GM12874 (cell line): Measurements from ENCODE around the gene NAA25.

Source experiments
- TF ChIP-seq, protein P1 (sequence below): IDR thresholded peaks from 2 replicates; pipeline ENCODE4 v1.5.1; 2011; ENCODE audit warnings: low read depth, mild to moderate bottlenecking, control low read depth, low read length, moderate library complexity; ENCODE audit not compliant: insufficient read depth

NAA25 gene

DNA sequence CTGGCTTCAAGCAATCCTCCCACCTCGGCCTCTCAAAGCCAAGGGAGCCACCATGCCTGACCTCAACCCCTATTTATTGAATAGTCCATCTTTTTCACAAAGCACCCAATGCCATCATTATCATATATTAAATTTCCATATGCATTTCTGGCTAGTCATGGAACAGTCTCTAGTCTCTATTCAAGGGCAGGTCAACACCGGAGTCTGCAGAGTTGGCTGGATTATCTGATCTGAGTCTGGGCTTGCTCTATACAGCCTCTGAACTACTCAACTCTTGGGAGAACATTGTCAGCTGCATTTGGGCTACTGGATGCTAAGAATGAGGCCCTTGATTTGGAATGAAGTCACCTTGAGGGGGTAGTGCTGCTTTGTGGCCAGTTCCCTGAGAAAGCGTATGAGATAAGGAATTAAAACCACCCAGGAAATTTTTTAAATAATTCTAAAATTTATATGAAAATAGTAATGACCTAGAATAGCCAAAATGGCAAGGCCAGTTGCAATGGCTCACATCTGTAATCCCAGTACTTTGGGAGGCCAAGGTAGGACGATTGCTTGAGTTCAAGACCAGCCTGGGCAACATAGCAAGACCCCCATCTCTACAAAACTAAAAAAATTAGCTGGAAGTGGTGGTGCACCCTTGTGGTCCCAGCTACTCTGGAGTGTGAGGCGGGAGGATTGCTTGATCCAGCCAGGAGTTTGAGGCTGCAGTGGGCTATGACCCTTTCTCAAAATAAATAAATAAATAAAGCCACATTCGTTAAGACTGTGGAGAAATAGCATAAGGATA, 6.9 kb upstream of the NAA25 start:
- TF ChIP-seq, protein P1, sequence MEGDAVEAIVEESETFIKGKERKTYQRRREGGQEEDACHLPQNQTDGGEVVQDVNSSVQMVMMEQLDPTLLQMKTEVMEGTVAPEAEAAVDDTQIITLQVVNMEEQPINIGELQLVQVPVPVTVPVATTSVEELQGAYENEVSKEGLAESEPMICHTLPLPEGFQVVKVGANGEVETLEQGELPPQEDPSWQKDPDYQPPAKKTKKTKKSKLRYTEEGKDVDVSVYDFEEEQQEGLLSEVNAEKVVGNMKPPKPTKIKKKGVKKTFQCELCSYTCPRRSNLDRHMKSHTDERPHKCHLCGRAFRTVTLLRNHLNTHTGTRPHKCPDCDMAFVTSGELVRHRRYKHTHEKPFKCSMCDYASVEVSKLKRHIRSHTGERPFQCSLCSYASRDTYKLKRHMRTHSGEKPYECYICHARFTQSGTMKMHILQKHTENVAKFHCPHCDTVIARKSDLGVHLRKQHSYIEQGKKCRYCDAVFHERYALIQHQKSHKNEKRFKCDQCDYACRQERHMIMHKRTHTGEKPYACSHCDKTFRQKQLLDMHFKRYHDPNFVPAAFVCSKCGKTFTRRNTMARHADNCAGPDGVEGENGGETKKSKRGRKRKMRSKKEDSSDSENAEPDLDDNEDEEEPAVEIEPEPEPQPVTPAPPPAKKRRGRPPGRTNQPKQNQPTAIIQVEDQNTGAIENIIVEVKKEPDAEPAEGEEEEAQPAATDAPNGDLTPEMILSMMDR = no peak

DNA sequence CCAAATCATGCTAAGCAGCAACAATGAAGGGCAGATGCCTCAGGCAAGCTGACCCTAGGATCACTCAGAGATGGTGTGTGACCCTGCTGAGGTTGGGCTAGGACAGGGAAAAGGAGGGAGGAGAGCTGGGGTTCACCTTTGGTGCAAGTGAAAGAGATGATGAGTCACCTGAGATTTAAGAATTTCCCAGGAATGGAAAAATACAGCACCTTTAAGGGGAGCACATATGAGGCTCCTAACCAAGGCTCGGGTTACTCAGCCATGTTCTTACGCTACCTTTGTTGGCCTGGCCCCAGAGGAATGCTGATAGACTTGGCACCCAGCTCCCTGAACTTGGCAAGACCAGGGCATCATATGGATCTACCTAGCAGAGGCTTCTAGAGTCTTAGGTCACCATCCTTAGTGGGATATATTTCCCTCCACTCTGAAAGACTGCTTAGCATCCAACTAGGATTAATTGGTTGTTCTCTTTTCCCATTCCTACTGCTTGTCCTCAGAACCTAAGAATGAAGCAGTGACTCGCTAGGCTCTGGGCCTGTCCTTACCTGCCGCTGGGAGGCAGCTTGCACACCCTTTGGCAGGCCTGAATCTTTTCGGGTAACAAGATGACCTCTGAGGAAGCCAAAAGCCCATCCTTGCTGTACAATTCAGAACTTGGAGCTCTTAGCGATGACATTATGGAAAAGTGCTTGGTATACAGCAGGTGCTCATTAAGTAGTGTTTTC, 4.0 kb upstream of the NAA25 start:
- TF ChIP-seq, protein P1 = no peak

DNA sequence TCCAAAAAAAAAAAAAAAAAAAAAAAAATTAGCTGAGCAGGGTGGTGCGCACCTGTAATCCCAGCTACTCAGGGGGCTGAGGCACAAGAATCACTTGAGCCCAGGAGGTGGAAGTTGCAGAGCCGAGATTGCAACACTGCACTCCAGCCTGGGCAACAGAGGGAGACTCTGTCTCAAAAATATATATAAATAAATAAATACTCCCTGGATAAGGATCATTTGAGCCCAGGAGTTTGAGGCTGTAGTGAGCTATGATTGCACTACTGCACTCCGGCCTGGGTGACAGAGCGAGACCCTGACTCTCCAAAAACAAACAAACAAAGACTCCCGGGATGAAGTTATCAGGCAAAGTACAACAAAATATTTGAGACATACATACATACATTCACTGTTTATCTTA, 3.3 kb upstream of the NAA25 start:
- TF ChIP-seq, protein P1 = no peak

DNA sequence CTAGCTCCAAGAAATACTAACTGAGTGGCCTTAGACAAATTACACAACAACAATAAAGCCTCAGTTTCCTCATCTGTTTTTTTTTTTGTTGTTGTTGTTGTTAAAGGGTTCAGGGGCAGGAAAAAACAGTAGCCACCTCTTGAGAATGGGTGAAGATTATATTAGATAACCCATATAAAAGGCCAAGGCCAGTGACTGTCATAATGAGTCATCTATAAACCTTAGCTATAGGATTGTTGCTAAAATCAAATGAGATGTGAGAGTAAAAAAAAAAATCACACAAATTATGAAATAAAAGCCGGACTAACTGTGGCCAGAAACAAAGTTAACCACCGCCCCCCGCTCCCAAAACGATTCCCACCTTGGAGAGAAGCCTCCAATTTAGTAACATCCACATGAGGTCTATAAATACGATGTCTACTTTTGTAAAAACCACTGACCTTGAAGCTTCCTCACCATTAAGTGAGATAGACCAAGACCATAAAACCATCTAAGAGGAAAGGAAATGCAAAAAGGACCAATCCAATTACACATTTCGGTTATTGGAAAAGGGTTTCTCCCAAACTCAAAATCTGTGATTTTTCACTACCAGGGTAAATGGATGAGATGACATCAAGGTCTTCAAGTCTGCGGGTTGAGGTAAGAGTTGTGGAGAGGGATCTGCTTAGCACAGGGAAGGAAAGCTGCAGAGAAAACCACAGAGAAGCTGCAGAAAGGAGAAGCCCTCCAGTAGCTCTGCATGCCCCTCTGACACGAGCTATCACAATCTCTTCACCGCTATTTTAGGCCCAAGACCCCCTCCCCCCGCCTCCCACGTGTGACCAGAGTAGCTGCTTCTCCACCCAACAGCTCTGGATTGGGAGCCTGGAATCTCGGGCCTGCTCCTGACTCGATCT, 1.0 kb downstream of the NAA25 start:
- TF ChIP-seq, protein P1 = no peak

DNA sequence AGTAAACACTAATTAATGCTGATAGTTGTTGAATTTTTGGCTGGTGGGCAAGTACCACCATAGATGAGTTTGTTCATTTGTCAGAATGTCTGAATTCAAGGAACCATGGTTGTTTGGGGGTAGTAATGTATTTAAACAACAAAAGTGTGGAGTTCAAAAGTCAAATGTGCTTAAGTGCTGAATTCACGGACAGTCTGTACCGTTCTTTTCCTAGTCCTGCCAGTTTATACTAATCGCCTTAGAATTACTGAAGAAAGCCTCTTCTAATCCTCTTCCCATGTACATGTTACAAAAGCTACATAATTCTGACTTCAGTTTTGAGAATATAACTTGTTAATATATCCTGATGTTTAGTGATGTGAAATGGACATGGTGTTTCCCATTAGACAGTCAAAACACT, 2.7 kb downstream of the NAA25 start:
- TF ChIP-seq, protein P1 = no peak

DNA sequence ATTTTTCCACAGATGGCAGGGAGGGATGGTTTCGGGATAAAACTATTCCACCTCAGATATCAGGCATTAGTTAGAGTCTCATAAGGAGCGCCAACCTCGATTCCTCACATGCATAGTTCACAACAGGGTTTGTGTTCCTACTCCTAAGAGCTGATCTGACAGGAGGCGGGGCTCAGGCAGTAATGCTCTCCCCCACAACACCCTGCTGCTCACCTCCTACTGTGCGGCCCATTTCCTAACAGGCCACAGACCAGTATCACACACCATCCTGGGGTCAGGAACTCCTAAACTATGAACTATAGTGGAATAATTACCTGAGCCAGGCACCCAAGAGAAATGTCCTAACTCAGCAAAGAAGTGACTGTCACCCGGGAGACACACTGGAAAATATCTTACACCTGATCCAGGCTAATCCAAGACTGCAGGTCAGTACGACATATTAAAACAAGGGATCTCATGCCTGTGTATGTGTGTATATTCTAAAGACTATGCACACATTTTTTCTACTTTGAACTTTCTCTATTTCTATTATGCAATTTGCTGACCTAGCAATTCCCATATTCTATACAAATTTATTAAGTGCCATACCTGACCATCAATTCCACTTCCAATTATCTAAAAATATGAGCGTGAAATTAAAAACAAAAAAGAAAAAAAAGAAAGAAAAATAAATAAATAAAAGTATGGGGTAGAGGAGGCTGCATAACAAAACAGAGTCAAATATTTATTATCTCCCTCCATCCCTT, 4.7 kb downstream of the NAA25 start:
- TF ChIP-seq, protein P1 = no peak
